NCI-H187 (cell line): ENCODE measurements around the gene CHCHD5.
"Not testable (repeated sequence)": the region's sequence is repeated elsewhere in the genome, so short reads cannot be mapped to it uniquely, and the experiment has no call there.

ENCODE experiments used
- DNase-seq, 2 experiments: peaks; one replicate each; lab custom pipeline; 2025; lab: John Stamatoyannopoulos, UW

The CHCHD5 gene

GRCh38 chr2:112588611-112589045, 4.2 kb downstream of the CHCHD5 start:
- no peak for DNase-seq

GRCh38 chr2:112591413-112591812, 7.0 kb downstream of the CHCHD5 start:
- no peak for DNase-seq

GRCh38 chr2:112593736-112594135, 9.3 kb downstream of the CHCHD5 start:
- DNase-seq: no peak

- no peak for DNase-seq
Observed at GRCh38 chr2:112597537-112598322, 13.3 kb downstream of the CHCHD5 start.

GRCh38 chr2:112600634-112601033, 16.2 kb downstream of the CHCHD5 start:
- no peak for DNase-seq

DNA sequence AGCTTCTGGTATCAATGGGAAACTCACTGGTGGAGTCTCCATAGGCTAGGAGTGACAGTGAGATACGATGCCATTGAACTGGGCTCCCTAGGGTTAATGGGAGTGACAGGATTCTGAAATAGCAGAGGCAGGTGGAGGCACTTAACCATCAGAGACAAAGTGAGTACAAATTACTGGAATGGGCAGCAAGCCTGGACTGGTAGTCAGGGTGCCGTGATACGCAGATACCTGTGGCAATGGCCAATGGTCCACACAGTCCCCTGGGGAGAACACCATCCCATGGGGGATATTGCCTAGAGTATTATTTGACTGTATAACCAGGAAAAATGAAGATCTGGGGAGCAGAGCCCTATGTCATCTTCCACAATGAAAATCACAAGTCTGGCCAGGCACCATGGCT, 17.3 kb downstream of the CHCHD5 start:
- no peak for DNase-seq

- DNase-seq: no peak
Observed at GRCh38 chr2:112602917-112603316, 18.5 kb downstream of the CHCHD5 start.

GRCh38 chr2:112603731-112604130, 19.3 kb downstream of the CHCHD5 start:
- DNase-seq: no peak

GRCh38 chr2:112604952-112605351, 20.5 kb downstream of the CHCHD5 start:
- no peak for DNase-seq

DNA sequence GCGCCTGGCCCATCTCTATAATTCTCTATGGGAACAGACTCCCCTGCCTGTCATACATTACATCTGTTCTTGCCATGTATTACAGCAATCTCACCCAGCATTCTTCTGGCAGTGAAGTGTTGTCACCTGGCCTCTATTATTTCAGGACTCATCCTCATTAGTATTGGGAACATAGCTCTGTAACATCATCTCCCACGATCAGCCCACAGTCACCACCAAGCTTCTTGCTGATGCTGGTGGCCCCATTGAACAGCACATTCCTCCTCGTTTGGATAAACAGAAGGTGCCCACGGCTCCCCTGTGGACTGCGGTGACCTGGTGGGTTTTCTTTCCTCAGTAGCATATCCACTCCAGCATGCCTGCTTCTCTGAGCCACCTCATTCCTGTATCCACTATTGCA, 21.5 kb downstream of the CHCHD5 start:
- DNase-seq: no peak

DNA sequence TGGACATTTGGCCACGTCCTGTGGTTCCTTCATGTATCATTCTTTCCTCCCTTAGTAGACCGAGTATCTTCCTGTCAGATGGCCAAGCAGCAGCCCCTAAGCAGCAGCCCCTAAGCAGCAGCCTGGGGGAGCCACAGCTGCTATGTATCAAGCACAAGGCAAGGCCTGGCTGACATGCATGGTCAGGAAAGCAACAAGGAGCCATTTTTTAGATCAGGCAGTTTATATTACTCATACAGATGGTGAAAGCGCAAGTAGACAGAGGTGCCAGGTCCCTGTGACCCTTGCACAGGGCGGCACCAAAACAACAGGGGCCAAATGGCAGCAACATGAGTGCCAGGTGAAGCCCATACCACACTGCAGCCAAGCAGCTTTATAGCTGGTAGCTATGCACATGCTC, 22.1 kb downstream of the CHCHD5 start:
- DNase-seq: no peak

GRCh38 chr2:112607680-112608438, 23.4 kb downstream of the CHCHD5 start:
- no peak for DNase-seq

DNA sequence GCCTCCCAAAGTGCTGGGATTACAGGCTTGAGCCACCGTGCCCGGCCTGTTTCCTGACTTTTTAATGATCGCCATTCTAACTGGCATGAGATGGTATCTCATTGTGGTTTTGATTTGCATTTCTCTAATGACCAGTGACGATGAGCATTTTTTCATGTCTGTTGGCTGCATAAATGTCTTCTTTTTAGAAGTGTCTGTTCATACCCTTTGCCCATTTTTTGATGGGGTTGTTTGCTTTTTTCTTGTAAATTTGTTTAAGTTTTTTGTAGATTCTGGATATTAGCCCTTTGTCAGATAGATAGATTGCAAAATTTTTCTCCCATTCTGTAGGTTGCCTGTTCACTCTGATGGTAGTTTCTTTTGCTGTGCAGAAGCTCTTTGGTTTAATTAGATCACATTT, 24.9 kb downstream of the CHCHD5 start:
- not testable (repeated sequence) for DNase-seq

DNA sequence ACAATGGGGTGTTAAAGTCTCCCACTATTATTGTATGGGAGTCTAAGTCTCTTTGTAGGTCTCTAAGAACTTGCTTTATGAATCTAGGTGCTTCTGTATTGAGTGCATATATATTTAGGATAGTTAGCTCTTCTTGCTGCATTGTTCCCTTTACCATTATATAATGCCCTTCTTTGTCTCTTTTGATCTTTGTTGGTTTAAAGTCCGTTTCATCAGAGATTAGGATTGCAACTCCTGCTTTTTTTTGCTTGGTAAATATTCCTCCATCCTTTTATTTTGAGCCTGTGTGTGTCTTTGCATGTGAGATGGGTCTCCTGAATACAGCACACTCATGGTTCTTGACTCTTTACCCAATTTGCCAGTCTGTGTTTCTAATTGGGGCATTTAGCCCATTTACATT, 27.9 kb downstream of the CHCHD5 start:
- DNase-seq: not testable (repeated sequence)

DNA sequence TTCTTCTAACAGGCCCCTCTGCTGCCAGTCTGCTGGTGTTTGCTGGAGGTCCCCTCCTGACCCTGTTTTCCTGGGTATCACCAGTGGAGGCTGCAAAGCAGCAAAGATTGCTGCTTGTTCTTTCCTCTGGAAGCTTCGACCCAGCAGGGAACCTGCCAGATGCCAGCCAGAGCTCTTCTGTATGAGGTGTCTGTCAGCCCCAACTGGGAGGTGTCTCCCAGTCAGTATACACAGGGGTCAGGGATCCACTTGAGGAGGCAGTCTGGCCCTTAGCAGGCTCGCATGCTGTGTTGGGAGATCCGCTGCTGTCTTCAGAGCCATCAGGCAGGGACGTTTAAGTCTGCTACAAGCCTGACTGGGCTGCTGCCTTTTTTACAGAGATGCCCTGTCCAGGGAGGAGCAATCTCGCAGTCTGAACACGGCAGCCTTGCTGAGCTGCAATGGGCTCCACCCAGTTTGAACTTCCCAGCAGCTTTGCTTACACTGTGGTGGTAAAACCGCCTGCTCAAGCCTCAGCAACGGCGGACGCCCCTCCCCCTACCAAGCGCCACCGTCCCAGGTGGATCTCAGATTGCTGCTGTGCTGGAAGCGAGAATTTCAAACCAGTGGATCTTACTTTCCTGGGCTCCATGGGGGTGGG, 29.9 kb downstream of the CHCHD5 start:
- DNase-seq: no peak

- no peak for DNase-seq
Observed at GRCh38 chr2:112615051-112615450, 30.6 kb downstream of the CHCHD5 start.

GRCh38 chr2:112615798-112616197, 31.4 kb downstream of the CHCHD5 start:
- DNase-seq: not testable (repeated sequence)

GRCh38 chr2:112618383-112618782, 34.0 kb downstream of the CHCHD5 start:
- no peak for DNase-seq

- no peak for DNase-seq
Observed at GRCh38 chr2:112621790-112622527, 37.5 kb downstream of the CHCHD5 start.

GRCh38 chr2:112622528-112622849, 38.1 kb downstream of the CHCHD5 start:
- no peak for DNase-seq

GRCh38 chr2:112623913-112624777, 39.7 kb downstream of the CHCHD5 start:
- no peak for DNase-seq
